Measurements from ENCODE around the gene TMEM98.
"Not testable (repeated sequence)": the region's sequence is repeated elsewhere in the genome, so short reads cannot be mapped to it uniquely, and the experiment has no call there.

Gene TMEM98

GRCh38 chr17:32943647-32944191 is 15.8 kb downstream of the TMEM98 start:
- no peak for DNase-seq

GRCh38 chr17:32944248-32945020 is 16.5 kb downstream of the TMEM98 start:
- no peak for DNase-seq

GRCh38 chr17:32946375-32947135 is 18.6 kb downstream of the TMEM98 start:
- no peak for DNase-seq

GRCh38 chr17:32947736-32948135 is 19.8 kb downstream of the TMEM98 start:
- no peak for DNase-seq

DNA sequence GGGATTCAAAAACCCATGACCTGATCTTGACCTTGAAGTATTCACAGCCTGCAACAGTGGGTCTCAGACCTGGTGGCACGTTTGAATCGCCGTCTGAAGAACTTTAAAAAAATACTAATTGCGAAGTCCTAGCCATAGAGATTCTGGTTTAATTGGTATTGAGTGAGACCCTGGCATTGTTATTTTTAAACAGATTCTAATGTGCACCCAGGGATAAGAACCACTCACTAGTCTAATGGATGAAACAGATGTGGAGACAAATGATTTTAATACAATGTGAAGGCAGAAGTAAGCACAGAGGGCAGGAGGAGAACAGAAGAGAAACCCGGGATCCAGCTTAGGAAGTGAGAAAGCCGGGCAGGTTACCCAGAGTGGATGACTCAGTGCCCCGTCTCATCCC is 21.2 kb downstream of the TMEM98 start:
- no peak for DNase-seq

DNA sequence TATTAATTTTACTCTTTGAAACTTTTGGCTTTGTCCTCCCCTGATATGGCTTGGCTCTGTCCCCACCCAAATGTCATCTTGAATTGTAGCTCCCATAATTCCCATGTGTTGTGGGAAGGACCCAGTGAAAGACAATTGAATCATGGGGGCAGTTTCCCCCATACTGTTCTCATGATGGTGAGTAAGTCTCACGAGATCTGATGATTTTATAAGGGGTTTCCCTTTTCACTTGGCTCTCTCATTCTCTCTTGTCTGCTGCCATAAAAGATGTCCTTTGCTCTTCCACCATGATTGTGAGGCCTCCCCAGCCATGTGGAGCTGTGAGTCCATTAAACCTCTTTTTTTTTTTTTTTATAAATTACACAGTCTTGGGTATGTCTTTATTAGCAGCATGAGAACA is 24.5 kb downstream of the TMEM98 start:
- DNase-seq, result not testable (repeated sequence)

GRCh38 chr17:32953045-32953444 is 25.1 kb downstream of the TMEM98 start:
- DNase-seq, result no peak

- no peak for DNase-seq
Measured at GRCh38 chr17:32953857-32954256, 25.9 kb downstream of the TMEM98 start.

- no peak for DNase-seq
Measured at GRCh38 chr17:32954477-32954876, 26.5 kb downstream of the TMEM98 start.

GRCh38 chr17:32955155-32955554 is 27.2 kb downstream of the TMEM98 start:
- DNase-seq, result no peak

DNA sequence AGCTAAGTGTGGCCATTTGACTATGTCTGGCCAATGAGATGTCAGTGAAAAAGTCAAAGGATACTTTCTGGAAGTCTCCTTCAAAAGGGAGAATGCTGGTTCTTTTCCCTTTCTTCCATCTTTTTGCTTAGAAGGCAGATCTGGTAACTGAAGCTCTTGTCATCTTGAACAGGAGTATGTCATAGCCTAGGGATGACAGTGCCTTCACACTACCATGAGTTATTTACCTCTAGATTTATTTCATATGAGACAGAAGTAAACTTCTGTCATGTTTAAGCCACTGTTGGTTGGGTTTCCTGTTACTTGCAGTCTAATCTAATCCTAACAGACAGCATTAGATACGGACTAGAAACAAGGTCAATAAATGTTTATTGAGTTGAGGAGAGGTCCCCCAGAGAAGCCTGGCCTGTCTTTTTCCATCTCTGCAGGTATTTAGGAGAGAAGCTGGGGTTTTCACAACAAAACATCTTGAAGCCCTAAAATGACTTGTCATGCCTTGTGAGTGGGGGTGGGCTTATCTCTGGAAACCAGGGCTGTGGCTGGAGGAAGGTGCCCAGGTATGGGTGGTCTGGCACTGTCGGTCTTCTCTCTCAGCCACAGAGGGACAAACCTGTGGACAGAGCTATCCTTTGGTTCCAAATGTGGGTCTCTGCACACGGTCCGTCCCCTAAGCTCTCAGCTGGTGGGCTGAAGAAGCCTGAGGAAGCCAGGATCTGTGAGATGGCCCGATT is 28.5 kb downstream of the TMEM98 start:
- no peak for DNase-seq

DNA sequence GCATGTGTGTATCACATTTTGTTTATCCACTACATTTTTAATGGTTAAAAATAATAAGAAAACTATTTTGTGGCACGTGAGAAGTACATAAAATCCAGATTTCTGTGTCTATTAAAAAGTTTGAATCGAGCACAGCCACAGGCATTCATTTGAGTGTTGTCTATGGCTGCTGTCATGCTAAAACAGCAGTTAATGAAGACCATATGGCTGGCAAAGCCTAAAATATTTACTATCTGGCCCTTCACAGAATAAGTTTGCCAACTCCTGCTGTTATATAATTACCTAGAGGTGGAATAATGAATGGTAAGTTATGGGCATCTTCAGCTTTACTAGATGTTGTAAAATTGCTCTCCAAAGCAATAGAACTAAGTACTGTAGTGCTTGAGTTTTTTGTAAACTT is 30.5 kb downstream of the TMEM98 start:
- DNase-seq, result no peak

GRCh38 chr17:32960815-32961214 is 32.9 kb downstream of the TMEM98 start:
- no peak for DNase-seq

GRCh38 chr17:32962320-32962711 is 34.4 kb downstream of the TMEM98 start:
- DNase-seq, result no peak

DNA sequence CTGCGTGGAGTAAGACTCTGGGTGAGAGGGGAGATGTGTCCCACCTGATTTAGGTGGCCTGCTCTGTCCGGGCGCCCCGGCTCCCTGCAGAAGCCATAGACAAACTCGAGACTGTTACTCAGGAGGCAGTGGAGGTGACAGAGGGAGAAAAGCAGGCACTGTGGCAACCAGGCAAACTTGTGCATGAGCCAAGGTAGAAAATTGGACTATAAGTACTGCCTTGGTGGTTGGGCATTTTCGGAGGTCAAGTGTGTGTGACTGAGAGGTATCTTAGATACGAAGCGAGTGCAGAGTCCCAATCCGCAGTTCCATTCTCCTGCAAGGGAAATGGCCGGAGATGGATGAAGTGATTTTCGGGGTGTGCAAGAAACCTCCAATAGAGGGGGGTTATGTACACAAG is 36.6 kb downstream of the TMEM98 start:
- DNase-seq, result no peak

GRCh38 chr17:32969231-32969630 is 41.3 kb downstream of the TMEM98 start:
- not testable (repeated sequence) for DNase-seq

- no peak for DNase-seq
Measured at GRCh38 chr17:32970281-32970680, 42.3 kb downstream of the TMEM98 start.

DNA sequence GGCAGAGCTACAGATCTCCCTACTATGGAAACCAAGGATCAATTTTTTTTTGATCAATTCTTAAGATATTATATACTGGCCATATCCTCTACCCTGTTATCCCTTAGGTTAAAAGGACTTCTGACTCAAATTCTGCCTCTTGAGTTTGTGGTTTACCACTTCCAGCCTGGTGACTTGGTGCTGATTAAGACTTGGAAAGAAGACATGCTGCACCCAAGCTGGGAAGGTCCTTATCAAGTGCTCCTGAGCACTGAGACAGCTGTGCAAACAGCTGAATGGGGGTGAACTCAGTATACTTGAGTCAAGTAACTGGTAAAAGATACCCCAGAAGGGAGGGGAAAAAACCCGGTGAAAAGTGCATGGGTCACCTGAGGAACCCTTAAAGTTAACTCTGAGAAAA is 43.2 kb downstream of the TMEM98 start:
- no peak for DNase-seq

DNA sequence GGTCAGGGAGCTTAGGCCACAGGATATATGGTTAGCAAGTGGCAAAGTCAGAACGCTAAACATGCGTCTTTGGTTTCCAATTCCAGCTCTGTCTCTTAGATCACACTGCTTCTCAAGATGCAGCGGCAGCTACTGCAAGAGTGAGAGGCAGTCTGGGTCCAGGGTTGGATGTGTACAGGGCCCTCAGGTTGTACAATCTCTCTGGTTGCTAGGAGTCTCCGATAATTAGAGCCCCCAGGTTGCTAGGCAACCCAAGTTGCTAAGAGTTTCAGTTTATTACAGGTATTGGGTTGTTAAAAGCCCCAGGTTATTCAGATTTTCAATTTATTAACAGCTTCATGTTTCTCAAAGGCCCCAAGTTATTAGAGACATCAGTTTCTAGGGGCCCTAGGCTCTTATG is 48.2 kb downstream of the TMEM98 start:
- no peak for DNase-seq

- DNase-seq, result no peak
Measured at GRCh38 chr17:32976605-32977004, 48.7 kb downstream of the TMEM98 start.

DNA sequence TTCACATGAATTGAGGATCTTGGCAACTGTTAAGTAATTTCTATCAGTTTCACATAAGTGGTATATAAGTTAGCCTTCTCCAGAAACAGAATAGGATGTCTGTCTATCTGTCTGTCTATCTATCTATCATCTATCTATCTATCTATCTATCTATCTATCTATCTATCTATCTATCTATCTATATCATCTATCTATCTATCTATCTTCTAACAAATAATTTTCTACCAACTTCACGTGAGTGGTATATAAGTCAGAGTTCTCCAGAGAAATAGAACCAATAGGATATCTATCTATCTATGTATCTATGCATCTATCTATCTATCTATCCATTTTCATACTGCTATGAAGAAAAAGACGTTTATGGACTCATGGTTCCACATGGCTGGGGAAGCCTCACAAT is 52.3 kb downstream of the TMEM98 start:
- no peak for DNase-seq

DNA sequence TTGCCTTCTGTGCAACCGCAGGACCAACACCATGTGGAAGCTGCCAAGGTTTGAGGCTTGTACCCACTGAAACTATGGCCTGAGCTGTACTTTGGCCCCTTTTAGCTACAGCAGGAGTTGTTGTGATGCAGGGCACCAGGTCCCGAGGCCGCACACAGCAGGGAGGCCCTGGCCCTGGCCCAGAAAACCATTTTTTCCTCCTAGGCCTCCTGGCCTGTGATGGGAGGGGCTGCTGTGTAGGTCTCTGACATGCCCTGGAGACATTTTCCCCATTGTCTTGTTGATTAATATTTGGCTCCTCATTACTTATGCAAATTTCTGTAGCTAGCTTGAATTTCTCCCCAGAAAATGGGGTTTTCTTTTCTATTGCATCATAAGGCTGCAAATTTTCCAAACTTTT is 53.7 kb downstream of the TMEM98 start:
- not testable (repeated sequence) for DNase-seq

- no peak for DNase-seq
Measured at GRCh38 chr17:32985050-32985756, 57.2 kb downstream of the TMEM98 start.
